IPS DF 6.9 (cell line): ENCODE results near the gene LGI2.
A peak's percentile ranks its signal among the peaks of the same experiment; 100 is the strongest.

Experiments
- DNase-seq: peaks from one replicate; pipeline ENCODE4 v3.0.0-alpha.2; 2013; ENCODE audit warnings: low read depth, low spot score
- H3K27ac ChIP-seq: one replicate; pipeline ENCODE4 v1.5.1; 2013; ENCODE audit warnings: low read length, control low read depth
- H3K27me3 ChIP-seq: 2 replicates; pipeline ENCODE4 v1.6.1; 2013; ENCODE audit warnings: mild to moderate bottlenecking, low read length; ENCODE audit not compliant: control insufficient read depth, insufficient read depth
- H3K36me3 ChIP-seq: 2 replicates; pipeline ENCODE4 v1.6.1; 2013; ENCODE audit warnings: low read length; ENCODE audit not compliant: control insufficient read depth, insufficient read depth
- H3K4me1 ChIP-seq: 2 replicates; pipeline ENCODE4 v1.6.1; 2013; ENCODE audit warnings: low read length; ENCODE audit not compliant: control insufficient read depth, insufficient read depth
- H3K4me3 ChIP-seq: 2 replicates; pipeline ENCODE4 v1.5.1; 2013; ENCODE audit warnings: mild to moderate bottlenecking, low read length
- H3K9me3 ChIP-seq: 2 replicates; pipeline ENCODE4 v1.6.1; 2013; ENCODE audit warnings: low read length, inconsistent platforms; ENCODE audit not compliant: control insufficient read depth, insufficient read depth
- WGBS: extraction: QIAGEN DNeasy Blood & Tissue Kit; methylation state at CpG from one replicate; pipeline ENCODE4 v1.1.7; 2013; ENCODE audit warnings: mixed read lengths, missing lambda C conversion rate; ENCODE audit not compliant: insufficient read length, insufficient coverage; 5-methylcytosine and 5-hydroxymethylcytosine counted together

Gene LGI2

DNA sequence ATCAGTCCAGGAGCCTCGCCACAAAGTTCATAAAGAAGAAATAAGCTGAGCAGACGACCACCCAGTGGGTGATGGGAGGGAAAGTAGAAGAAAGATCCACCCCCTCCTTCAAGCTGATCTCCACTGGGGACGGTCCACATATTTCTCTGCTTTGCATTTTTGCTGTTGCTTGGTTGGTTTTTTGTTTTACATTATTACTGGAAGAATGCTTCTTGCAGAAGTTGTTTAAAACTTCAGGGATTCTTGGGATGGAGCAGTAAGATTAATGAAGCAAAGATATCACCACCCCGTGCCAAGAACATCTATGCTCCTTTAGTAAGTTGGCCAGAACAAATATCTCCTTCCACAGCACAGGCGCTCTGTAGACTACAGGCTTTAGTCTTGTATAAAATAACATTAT is 30.1 kb downstream of the LGI2 start:
- 0 out of 2 replicates have a peak, but pooled peaks cover 3% of the 10 kb centered on the region for H3K4me1 ChIP-seq
- no peaks in the 10 kb centered on the region for H3K9me3 ChIP-seq
- no peaks in the 10 kb centered on the region for H3K27me3 ChIP-seq
- no peak for DNase-seq
- no CpG with 5 or more reads among the region's 5 CpGs for WGBS
- H3K4me3 ChIP-seq: no peak overlapping the region
- no peaks in the 10 kb centered on the region for H3K36me3 ChIP-seq
- no peak overlapping the region for H3K27ac ChIP-seq

DNA sequence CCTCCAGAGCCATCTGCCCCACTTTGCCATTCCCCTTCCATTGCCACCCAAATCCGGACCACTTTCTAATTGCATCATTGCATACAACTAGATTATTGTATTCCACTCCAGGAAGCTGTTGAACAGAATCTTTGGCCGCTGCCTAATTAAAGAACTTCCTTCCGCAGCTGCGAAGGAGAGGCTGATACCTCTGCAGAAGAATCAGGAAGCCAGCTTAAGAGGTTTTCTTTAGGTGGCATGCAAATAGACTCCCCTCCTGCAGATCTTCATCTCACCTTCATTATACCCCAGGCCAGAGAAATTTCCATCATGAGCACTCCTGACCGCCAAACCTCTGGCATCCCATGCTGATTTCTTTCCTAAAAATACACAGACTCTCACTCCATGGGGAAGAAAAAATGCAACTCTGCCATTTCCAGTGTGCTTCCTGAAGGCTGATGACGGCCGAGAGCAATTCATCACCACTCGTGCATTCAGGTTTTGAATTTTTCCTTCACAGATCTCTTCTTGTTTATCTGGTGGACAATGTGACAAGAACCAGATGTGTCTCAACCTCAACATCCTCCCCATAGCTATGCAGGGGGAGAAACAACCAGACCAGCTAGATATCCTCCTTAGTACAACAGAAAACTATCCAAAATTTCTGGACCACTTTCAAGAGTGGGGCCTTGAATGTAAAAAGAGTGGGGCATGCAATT is 31.2 kb downstream of the LGI2 start:
- H3K36me3 ChIP-seq: no peaks in the 10 kb centered on the region
- no peaks in the 10 kb centered on the region for H3K27me3 ChIP-seq
- no peak overlapping the region for H3K27ac ChIP-seq
- no peak overlapping the region for H3K4me3 ChIP-seq
- H3K4me1 ChIP-seq: 0 out of 2 replicates have a peak, but pooled peaks cover 3% of the 10 kb centered on the region
- no peak for DNase-seq
- no CpG with 5 or more reads among the region's 8 CpGs for WGBS
- no peaks in the 10 kb centered on the region for H3K9me3 ChIP-seq

DNA sequence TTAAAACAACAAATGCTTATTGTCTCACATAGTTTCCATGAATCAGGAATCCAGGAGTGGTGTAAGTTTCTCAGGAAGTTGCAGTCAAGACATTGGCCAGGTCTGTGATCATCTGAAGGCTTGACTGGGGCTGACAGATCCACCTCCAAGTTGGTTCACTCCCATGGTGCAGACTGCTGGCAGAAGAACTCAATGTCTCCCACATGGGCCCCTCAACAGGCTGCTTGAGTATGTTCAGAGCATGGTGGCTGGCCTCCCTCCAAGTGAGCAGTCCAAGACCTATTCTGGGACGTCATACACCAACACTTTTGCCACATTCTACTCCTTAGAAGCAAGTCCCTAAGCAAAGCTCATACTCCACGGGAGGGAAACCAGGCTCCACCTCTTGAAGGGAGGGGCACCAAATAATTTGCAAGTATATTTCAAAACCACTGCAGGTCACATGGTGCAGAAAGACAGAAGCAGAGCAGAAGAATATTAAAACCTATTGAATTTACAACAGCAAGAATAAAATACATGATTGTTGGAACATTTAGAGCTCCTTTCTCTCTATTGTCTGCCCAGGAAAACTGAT is 35.3 kb downstream of the LGI2 start:
- no peaks in the 10 kb centered on the region for H3K27me3 ChIP-seq
- H3K4me1 ChIP-seq: 0 out of 2 replicates have a peak, but pooled peaks cover 3% of the 10 kb centered on the region
- WGBS: no CpG with 5 or more reads among the region's 2 CpGs
- H3K9me3 ChIP-seq: no peaks in the 10 kb centered on the region
- H3K27ac ChIP-seq: no peak overlapping the region
- no peak for DNase-seq
- no peaks in the 10 kb centered on the region for H3K36me3 ChIP-seq
- H3K4me3 ChIP-seq: no peak overlapping the region

DNA sequence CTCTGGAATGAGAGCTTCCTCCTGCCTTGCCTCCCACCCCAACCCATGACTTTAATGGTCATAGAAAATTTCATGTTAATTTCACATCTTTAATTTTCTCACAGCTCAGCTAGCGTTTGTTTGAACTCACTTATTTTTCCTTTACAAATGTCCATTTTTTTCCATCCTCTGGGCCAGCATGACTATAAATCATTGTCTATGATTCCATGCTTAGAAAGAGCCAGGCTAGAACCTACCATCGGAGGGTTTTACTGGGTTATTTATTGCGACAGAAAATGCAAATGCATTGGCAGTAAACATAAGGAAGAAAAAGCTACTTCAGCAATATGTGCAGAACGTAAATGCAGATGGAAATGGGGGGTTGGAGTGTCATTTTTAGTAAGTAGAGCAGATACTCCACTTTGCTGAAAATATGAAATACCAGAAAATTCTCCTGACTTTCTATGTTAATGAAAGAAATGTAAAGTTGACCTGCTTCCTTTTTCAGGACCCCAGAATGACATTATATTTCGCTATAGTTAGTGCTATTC is 37.1 kb downstream of the LGI2 start:
- Histone ChIP-seq H3K4me1 (no peaks in the 10 kb centered on the region; the same call in 1 of the 2 replicates), H3K4me3 (no peak overlapping the region), H3K27ac (no peak overlapping the region), H3K9me3 (no peaks in the 10 kb centered on the region), H3K36me3 (no peaks in the 10 kb centered on the region), H3K27me3 (no peaks in the 10 kb centered on the region)
- whole genome bisulfite sequencing: no CpG with 5 or more reads among the region's 5 CpGs
- no peak for DNase-seq

DNA sequence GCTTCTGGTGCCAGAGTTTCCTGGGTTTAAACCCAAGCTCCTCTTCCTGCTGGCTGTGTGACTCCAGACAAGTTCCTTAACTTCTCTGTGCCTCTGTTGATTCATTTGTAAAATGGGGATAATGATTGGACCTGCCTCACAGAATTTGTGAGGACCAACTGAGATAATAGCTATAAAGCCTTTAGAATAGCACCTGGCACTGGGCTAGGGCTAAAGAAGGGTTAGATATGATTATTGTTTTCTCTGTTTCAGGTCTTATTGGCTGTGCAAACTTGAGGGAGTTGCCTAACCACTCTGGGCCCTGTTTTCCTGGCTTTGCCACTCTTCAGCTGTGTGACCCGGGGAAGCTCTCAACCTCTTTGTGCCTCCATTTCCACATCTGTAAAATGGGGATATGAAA is 37.8 kb downstream of the LGI2 start:
- H3K4me1 ChIP-seq: no peaks in the 10 kb centered on the region; the same call in 1 of the 2 replicates
- WGBS: no CpG with 5 or more reads among the region's 1 CpG
- H3K36me3 ChIP-seq: no peaks in the 10 kb centered on the region
- no peaks in the 10 kb centered on the region for H3K27me3 ChIP-seq
- no peak overlapping the region for H3K27ac ChIP-seq
- DNase-seq: no peak
- H3K4me3 ChIP-seq: no peak overlapping the region
- H3K9me3 ChIP-seq: no peaks in the 10 kb centered on the region

DNA sequence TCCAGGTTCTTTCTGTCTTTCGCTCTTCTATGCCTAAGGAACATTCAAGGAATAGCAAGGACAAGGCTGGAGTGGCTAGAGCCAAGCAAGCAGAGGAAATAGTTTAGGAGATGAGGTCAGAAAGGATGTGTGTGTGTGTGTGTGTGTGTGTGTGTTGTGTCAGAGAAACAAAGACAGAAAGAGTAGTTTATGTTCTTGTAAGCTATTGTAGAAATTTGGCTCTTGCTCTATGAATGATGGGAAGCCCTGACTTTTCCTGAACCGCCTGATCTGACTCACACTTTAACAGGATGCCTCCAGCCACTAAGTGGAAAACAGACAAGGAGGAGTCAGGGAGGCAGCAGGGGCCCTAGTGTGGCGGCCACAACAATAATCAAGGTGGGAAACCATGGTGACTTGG is 39.7 kb downstream of the LGI2 start:
- no peak for DNase-seq
- no peak overlapping the region for H3K4me3 ChIP-seq
- H3K36me3 ChIP-seq: no peaks in the 10 kb centered on the region
- H3K9me3 ChIP-seq: no peaks in the 10 kb centered on the region
- no peaks in the 10 kb centered on the region; the same call in 1 of the 2 replicates for H3K4me1 ChIP-seq
- WGBS: no CpG with 5 or more reads among the region's 3 CpGs
- no peak overlapping the region for H3K27ac ChIP-seq
- H3K27me3 ChIP-seq: no peaks in the 10 kb centered on the region

DNA sequence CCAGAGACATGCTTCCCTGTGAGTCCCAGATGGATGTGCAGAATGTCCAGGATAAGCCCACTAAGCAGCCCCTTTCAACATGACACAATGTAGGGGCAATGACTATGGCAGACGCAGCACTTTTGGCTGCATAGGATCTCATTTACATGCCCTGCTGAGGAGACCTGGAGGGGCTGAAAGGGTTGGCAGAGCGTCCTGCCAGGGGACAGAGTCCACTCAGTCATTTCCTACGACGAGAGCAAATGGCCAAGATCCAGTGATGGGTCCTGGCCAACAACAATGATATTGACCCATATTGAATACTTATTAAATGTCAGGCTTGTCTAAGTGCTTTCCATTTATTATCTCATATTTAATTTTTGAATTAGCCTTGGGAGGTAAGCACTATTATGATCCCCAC is 41.4 kb downstream of the LGI2 start:
- H3K36me3 ChIP-seq: no peaks in the 10 kb centered on the region
- WGBS: no CpG with 5 or more reads among the region's 4 CpGs
- no peaks in the 10 kb centered on the region for H3K9me3 ChIP-seq
- no peak for DNase-seq
- no peaks in the 10 kb centered on the region for H3K27me3 ChIP-seq
- no peaks in the 10 kb centered on the region; the same call in 1 of the 2 replicates for H3K4me1 ChIP-seq
- H3K4me3 ChIP-seq: no peak overlapping the region
- H3K27ac ChIP-seq: no peak overlapping the region

DNA sequence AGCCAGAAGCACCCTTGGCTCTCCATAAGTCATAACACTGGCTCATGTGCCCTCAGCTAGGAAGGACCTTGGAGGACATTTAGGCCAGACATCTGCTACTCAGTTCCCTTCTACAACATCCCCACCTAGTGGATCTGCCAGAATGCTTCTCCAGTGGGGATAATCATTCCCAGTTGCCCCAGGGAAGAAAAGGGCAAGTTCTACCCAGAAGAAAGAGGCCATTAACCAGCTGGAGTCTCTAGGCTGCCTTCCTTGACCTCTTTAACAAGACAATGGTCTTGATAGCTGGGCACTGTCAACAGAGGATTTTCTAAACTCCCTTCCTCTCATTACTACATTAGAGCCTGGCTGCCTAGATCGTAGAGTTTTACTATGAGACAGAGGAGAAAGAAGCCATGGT is 42.0 kb downstream of the LGI2 start:
- peak; percentile 87 for DNase-seq
- H3K9me3 ChIP-seq: no peaks in the 10 kb centered on the region
- no peak overlapping the region for H3K27ac ChIP-seq
- H3K4me1 ChIP-seq: no peaks in the 10 kb centered on the region; the same call in 1 of the 2 replicates
- H3K4me3 ChIP-seq: no peak overlapping the region
- H3K36me3 ChIP-seq: no peaks in the 10 kb centered on the region
- H3K27me3 ChIP-seq: no peaks in the 10 kb centered on the region
- no CpG with 5 or more reads among the region's 1 CpG for WGBS

DNA sequence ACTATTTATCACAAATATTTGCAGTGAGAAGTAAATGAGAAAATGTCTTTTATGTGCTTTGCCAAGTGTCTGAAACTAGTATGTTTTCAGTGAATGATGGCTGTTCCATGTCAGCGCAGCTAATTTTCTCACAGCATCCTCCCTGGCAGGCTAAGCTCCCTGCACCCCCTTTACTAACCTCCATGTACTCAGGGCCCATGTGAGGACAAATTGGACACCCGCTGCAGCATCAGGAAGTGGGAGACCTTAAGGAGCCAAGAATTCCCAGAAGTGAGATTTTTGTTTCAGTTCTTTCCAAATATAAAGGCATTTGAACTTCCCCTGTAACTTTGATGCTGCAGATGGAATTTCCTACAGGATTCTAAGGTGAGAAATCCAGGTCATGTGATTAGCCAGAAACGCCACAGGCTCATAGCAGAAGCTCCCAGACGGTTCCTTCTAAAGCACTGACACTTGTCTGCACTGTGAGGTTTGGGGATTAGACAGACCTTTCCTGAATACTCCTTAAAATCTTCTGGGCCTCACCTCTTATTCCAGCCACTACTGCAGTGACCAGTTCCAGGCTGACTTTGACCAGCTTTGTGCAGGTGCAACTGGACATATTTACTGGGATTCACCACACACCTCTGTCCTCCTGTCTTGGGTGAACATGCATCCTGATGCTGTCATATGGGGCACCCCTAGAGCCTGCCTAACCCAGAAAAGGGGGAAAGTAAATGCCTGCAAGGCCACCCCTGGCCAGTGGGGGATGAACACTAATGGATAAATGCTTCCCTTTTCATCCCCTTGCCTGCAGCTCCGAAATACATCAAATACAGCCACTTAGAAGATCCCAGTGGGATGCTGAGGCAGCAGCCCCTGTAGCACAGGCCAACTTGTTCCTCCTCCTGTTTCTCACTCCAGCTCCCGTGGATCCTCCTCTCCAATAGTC is 45.9 kb downstream of the LGI2 start:
- DNase-seq: no peak
- H3K36me3 ChIP-seq: no peaks in the 10 kb centered on the region
- no peaks in the 10 kb centered on the region for H3K9me3 ChIP-seq
- no peak overlapping the region for H3K27ac ChIP-seq
- no CpG with 5 or more reads among the region's 6 CpGs for WGBS
- H3K27me3 ChIP-seq: no peaks in the 10 kb centered on the region
- H3K4me3 ChIP-seq: no peak overlapping the region
- H3K4me1 ChIP-seq: no peaks in the 10 kb centered on the region; the same call in 1 of the 2 replicates

DNA sequence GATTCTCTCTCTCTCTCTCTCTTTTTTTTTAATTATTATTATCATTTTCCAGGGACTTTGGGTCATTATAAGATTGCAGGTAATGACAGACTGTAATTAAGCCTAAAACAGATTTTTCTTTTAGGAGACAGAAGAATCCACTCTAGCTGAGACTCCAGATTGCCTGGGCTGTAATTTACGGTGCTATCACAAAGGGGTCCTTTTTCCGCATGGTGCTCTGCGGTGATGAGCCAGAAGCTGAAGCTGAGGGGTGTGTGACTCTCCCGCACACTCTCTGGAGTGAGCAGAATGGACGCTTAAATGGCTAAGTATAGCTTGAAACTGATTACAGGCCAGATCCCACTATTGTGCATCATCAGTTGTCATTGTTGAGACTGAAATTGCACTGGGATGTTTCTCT is 50.0 kb downstream of the LGI2 start:
- DNase-seq: no peak
- H3K9me3 ChIP-seq: no peaks in the 10 kb centered on the region
- no peak overlapping the region for H3K4me3 ChIP-seq
- H3K36me3 ChIP-seq: no peaks in the 10 kb centered on the region
- no CpG with 5 or more reads among the region's 5 CpGs for WGBS
- no peaks in the 10 kb centered on the region for H3K27me3 ChIP-seq
- no peak overlapping the region for H3K27ac ChIP-seq
- no peaks in the 10 kb centered on the region for H3K4me1 ChIP-seq
